Breast epithelium (tissue), 3 donors: Measurements from ENCODE around the gene COL9A1.

Experiments
- CTCF ChIP-seq, 3 donors: fragments of 450-650 bp; IDR thresholded peaks; one replicate each; pipeline ENCODE4 v1.5.1; 2016 to 2017; ENCODE audit warnings: antibody characterized with exemption in 3 of 3, mild to moderate bottlenecking in 3 of 3, moderate library complexity in 3 of 3
- POLR2A ChIP-seq: fragments of 450-650 bp; IDR thresholded peaks from one replicate; pipeline ENCODE4 v1.6.1; 2016; ENCODE audit warnings: antibody characterized with exemption, mild to moderate bottlenecking, moderate library complexity

- no peak for TF ChIP-seq CTCF (IDR thresholded peaks at IDR 0.05)
- TF ChIP-seq POLR2A, result no peak
Measured at GRCh38 chr6:70285201-70285600, 17.7 kb downstream of the COL9A1 start.
